HFF-Myc (cell line): ENCODE results near the gene COL6A2.
A peak's percentile ranks its signal among the peaks of the same experiment; 100 is the strongest.
"Not testable (repeated sequence)": the region's sequence is repeated elsewhere in the genome, so short reads cannot be mapped to it uniquely, and the experiment has no call there.

Source experiments
- DNase-seq: peaks from one replicate; pipeline ENCODE4 v3.0.0-alpha.2; 2011; ENCODE audit warnings: low read depth; ENCODE audit errors: extremely low read depth
- H3K4me3 ChIP-seq: replicated peaks from 2 replicates; pipeline ENCODE4 v1.5.1; 2011; ENCODE audit warnings: low read depth, mild to moderate bottlenecking, control low read depth, low read length
- TF ChIP-seq, protein P1 (sequence below): IDR thresholded peaks from 2 replicates; pipeline ENCODE4 v1.5.1; 2012; ENCODE audit warnings: mild to moderate bottlenecking, low read depth, low read length, control low read depth; ENCODE audit errors: missing control alignments

COL6A2 gene

DNA sequence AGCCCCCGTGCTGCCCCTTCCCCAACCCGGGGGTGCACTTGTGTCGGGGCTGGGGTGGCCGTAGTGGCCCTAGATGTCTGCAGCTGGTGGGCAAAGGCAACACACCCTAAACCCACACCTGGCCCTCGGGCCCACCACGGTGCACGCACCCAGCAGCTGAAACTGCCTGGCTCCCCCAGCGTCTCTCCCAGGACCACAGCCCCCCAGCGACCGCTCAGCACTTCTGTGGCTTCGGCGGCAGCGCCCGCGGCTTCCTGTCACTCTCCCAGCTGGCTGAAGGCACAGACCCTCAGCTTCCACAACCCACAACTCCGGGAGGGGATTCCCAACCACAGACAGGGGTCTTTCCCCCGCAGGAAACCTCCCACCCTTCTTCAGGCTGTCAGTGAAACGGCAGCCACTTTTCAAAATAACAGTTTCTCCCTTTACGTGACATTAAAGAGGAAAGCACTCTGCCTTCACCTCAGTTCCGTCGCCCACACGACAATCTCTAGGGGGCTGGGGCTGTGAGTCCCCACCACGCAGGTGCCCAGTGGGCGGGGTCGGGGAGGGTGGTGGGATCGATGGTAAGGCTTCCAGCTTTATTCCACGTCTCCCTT lies 40.7 kb upstream of the COL6A2 start:
- TF ChIP-seq, protein P1, sequence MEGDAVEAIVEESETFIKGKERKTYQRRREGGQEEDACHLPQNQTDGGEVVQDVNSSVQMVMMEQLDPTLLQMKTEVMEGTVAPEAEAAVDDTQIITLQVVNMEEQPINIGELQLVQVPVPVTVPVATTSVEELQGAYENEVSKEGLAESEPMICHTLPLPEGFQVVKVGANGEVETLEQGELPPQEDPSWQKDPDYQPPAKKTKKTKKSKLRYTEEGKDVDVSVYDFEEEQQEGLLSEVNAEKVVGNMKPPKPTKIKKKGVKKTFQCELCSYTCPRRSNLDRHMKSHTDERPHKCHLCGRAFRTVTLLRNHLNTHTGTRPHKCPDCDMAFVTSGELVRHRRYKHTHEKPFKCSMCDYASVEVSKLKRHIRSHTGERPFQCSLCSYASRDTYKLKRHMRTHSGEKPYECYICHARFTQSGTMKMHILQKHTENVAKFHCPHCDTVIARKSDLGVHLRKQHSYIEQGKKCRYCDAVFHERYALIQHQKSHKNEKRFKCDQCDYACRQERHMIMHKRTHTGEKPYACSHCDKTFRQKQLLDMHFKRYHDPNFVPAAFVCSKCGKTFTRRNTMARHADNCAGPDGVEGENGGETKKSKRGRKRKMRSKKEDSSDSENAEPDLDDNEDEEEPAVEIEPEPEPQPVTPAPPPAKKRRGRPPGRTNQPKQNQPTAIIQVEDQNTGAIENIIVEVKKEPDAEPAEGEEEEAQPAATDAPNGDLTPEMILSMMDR, result no peak
- no peak overlapping the region for H3K4me3 ChIP-seq
- no peak for DNase-seq

GRCh38 chr21:46057710-46058241 lies 40.1 kb upstream of the COL6A2 start:
- TF ChIP-seq, protein P1, result no peak
- H3K4me3 ChIP-seq, result no peak overlapping the region
- DNase-seq, result no peak

- no peak overlapping the region for H3K4me3 ChIP-seq
- no peak for DNase-seq
- TF ChIP-seq, protein P1, result no peak
Measured at GRCh38 chr21:46058431-46059145, 39.3 kb upstream of the COL6A2 start.

DNA sequence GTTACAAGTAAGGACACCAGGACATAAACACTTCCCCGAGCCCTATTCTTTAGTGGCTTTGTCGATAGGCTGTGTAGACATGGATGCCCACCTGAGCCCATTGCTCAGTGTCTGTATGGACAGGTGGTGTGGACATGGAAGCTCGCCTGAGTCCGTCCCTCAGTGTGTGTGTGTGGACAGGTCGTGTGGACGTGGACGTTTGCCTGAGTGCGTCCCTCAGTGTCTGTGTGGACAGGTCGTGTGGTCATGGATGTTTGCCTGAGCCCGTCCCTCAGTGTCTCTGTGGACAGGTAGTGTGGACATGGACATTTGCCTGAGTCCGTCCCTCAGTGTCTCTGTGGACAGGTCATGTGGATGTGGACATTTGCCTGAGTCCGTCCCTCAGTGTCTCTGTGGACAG lies 38.7 kb upstream of the COL6A2 start:
- DNase-seq, result no peak
- TF ChIP-seq, protein P1, result no peak

GRCh38 chr21:46059711-46060455 lies 38.0 kb upstream of the COL6A2 start:
- not testable (repeated sequence) for H3K4me3 ChIP-seq, DNase-seq

More for the DNA sequence above, 38.7 kb upstream of the COL6A2 start:
- H3K4me3 ChIP-seq, result no peak overlapping the region

DNA sequence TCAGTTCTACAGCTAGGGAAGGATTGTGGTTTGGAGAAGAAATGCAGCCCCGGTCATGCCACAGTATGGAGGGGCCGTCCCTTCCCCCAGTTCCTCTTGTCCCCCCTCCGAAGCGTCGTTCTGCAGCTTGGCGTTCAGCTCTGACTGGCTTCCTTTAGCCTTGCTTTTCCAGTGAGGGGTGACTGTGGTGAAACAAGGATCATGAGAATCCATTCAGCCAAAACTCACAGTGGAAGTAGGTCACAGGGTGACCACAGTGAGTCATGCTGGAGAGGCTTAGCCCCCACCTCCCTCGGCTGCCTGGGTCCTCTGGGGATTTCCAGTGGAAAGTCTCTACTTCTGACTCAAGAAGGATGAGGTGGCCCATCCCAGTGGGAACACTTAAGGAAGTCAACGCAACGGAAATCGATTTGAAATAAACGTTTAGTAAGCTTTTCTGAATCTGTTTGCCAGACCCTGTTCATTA lies 37.3 kb upstream of the COL6A2 start:
- TF ChIP-seq, protein P1, result no peak
- DNase-seq, result peak; percentile 95
- no peak overlapping the region for H3K4me3 ChIP-seq

DNA sequence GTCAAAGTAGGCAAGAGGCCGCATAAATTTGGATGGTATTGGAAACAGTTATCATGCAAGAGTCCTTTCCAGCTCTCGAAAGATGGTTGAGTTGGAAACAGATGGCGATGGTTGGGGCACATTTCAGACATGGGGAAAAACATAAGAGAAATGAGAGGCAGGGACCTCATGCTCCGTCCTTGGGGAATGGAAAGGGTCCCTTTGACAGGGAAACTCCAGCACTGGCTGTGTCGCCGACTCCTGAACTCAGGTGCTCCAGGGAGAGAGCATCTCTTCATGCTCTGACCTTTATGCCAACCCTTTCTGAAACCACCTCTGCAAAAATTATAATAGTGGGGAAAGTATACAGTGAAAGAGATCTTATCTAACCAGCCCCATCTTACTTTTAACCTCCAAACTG lies 36.8 kb upstream of the COL6A2 start:
- no peak for DNase-seq
- no peak overlapping the region for H3K4me3 ChIP-seq
- TF ChIP-seq, protein P1, result no peak
